ENCODE results near the gene HSD3B7.

Gene HSD3B7

DNA sequence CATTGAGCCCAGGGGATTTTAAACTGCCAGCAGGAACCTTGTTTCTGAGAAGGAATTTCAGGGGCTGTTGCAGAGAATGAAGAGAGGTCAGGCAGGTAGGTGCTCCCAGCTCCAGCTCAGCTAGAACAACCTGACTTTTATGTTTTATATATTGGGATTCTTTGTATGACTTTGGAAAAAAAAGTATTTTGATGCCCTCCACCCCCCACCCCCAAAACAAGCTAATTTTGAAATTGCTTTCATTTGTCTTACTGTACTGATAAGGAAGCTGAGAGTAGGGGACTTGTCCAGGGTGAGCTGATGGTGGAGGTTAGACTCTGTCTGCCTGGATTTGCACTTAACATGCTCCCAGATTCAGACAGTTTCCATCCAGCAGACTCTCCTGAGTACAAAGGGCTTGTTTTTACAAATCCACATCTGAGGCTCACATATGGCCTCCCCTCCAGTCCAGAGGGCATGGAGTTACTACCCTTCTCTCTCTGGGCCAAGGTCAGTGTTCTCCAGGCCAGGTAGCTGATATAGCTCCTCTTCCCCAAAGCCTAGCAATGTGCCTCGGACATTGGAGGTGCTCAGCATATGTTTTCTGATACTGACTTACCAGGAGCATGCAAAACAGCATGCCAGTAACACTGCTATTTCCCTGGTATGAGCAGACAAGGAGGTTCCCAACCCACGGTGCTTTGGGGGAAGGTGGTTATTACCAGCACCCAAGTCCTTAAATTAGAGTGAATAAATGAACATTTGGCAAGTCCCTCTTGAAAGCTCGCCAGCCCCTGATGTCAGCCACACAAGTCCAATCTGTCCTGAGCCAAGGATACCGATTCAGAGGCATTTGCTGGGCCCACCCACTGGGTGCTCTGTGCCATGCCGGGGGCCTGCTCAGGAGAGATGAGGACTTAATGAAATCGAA, 14.1 kb downstream of the HSD3B7 start:
- Histone ChIP-seq H4K12ac (ENCODE audit: low read depth, low read length) (no peak overlapping the region), H4K8ac (ENCODE audit: low read depth, low read length) (no peak overlapping the region), H3K14ac (ENCODE audit: low read length) (no peak overlapping the region), H3K79me2 (ENCODE audit: control insufficient read depth, insufficient read depth, low read length, poor library complexity) (peaks cover 2% of the 10 kb centered on the region), H3K4ac (ENCODE audit: low read depth, low read length) (no peak overlapping the region), H3K9me3 (ENCODE audit: insufficient read depth, low read depth, low read length) (no peaks in the 10 kb centered on the region), H2BK120ac (ENCODE audit: insufficient read depth, low read length, poor library complexity) (no peak overlapping the region), H3K4me2 (ENCODE audit: low read length) (no peak overlapping the region), H3K4me1 (ENCODE audit: control insufficient read depth in 1 of 2, insufficient read depth in 2 of 2, low read length in 2 of 2) (peaks cover 22 to 24% of the 10 kb centered on the region in 2 experiments), H3K36me3 (ENCODE audit: control insufficient read depth in 1 of 2, insufficient read depth in 2 of 2, low read length in 2 of 2) (no peaks in the 10 kb centered on the region), H3K79me1 (ENCODE audit: low read length) (peaks cover 2% of the 10 kb centered on the region), H3K18ac (ENCODE audit: low read length) (no peak overlapping the region), H3K4me3 (ENCODE audit: low read depth, low read length) (no peak overlapping the region), H3K23ac (ENCODE audit: low read length) (no peak overlapping the region), H3K27ac (ENCODE audit: low read depth, low read length) (no peak overlapping the region), H2BK12ac (ENCODE audit: low read length) (no peak overlapping the region), H3K9ac (ENCODE audit: low read length) (no peak overlapping the region), H4K91ac (ENCODE audit: low read depth, low read length) (no peak overlapping the region), H2AFZ (ENCODE audit: insufficient read depth, low read length, poor library complexity) (no peak overlapping the region), H2BK5ac (ENCODE audit: low read depth, low read length, poor library complexity) (no peak overlapping the region), H3K27me3 (ENCODE audit: insufficient read depth, low read length) (no peaks in the 10 kb centered on the region), H2AK5ac (ENCODE audit: low read length) (no peak overlapping the region)
- no CpG with 5 or more reads among the region's 6 CpGs for WGBS (ENCODE audit: extremely low coverage, insufficient coverage, insufficient read length)
- no peak for DNase-seq

GRCh38 chr16:31000671-31001382, 15.8 kb downstream of the HSD3B7 start:
- no peak overlapping the region for H4K12ac ChIP-seq (ENCODE audit: low read depth, low read length)
- no peak overlapping the region for H2BK12ac ChIP-seq (ENCODE audit: low read length)
- H3K27ac ChIP-seq (ENCODE audit: low read depth, low read length): no peak overlapping the region
- no peak overlapping the region for H3K4me3 ChIP-seq (ENCODE audit: low read depth, low read length)
- no peak overlapping the region for H2AK5ac ChIP-seq (ENCODE audit: low read length)
- no peak overlapping the region for H3K4ac ChIP-seq (ENCODE audit: low read depth, low read length)
- no peaks in the 10 kb centered on the region for H3K27me3 ChIP-seq (ENCODE audit: insufficient read depth, low read length)
- H3K23ac ChIP-seq (ENCODE audit: low read length): no peak overlapping the region
- H4K8ac ChIP-seq (ENCODE audit: low read depth, low read length): no peak overlapping the region
- H2BK5ac ChIP-seq (ENCODE audit: low read depth, low read length, poor library complexity): no peak overlapping the region
- H3K79me1 ChIP-seq (ENCODE audit: low read length): peaks cover 2% of the 10 kb centered on the region
- peaks cover 2% of the 10 kb centered on the region for H3K79me2 ChIP-seq (ENCODE audit: control insufficient read depth, insufficient read depth, low read length, poor library complexity)
- H3K9me3 ChIP-seq (ENCODE audit: insufficient read depth, low read depth, low read length): peaks cover 1% of the 10 kb centered on the region
- no peak overlapping the region for H3K4me2 ChIP-seq (ENCODE audit: low read length)
- no peak overlapping the region for H3K9ac ChIP-seq (ENCODE audit: low read length)
- WGBS (ENCODE audit: extremely low coverage, insufficient coverage, insufficient read length): no CpG with 5 or more reads among the region's 19 CpGs
- no peak overlapping the region for H2AFZ ChIP-seq (ENCODE audit: insufficient read depth, low read length, poor library complexity)
- no peak overlapping the region for H3K14ac ChIP-seq (ENCODE audit: low read length)
- H3K18ac ChIP-seq (ENCODE audit: low read length): no peak overlapping the region
- H3K36me3 ChIP-seq (ENCODE audit: control insufficient read depth in 1 of 2, insufficient read depth in 2 of 2, low read length in 2 of 2): no peaks in the 10 kb centered on the region
- H3K4me1 ChIP-seq (ENCODE audit: control insufficient read depth in 1 of 2, insufficient read depth in 2 of 2, low read length in 2 of 2): peaks cover 22 to 24% of the 10 kb centered on the region in 2 experiments
- H4K91ac ChIP-seq (ENCODE audit: low read depth, low read length): no peak overlapping the region
- no peak overlapping the region for H2BK120ac ChIP-seq (ENCODE audit: insufficient read depth, low read length, poor library complexity)
- DNase-seq: no peak

DNA sequence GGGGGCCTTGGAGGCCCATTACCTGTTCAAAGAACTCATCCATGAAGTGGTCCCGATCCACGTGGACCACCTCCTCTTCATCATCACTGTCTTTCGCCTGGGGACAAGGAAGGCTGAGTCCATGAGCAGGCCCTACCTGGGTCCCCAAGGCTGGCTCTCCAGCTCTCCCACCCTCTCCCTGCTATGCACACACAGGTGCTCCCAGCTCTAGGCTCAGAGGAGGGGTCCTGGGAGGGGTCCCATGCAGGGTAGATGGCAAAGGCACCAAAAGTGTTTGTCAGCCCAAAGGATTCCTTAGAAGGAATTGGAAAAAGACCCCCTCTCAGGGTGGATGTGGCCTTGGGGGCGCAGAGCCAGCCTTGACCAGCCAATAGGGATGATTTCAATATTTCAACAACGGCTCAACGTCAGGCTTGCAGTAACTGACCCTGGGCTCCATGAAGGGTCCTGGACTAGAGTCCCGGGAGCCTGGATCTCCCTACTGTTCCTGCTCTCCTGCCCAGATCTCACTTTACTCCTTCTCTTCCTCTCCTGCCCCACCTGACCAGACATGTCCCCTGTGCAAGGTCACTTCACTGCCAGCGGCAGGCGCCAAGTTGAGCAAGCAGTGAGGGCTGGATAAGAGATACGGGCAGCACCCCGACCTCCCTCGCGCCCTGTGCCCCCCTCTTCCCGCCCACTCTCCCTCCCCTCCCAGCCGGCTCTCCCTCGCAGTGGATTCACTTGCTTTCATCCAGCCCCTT, 16.7 kb downstream of the HSD3B7 start:
- H3K79me1 ChIP-seq (ENCODE audit: low read length): peaks cover 2% of the 10 kb centered on the region
- no peak overlapping the region for H3K27ac ChIP-seq (ENCODE audit: low read depth, low read length)
- H2BK12ac ChIP-seq (ENCODE audit: low read length): no peak overlapping the region
- no CpG with 5 or more reads among the region's 16 CpGs for WGBS (ENCODE audit: extremely low coverage, insufficient coverage, insufficient read length)
- no peak overlapping the region for H4K12ac ChIP-seq (ENCODE audit: low read depth, low read length)
- peaks cover 22 to 24% of the 10 kb centered on the region in 2 experiments for H3K4me1 ChIP-seq (ENCODE audit: control insufficient read depth in 1 of 2, insufficient read depth in 2 of 2, low read length in 2 of 2)
- DNase-seq: no peak
- peaks cover 2% of the 10 kb centered on the region for H3K79me2 ChIP-seq (ENCODE audit: control insufficient read depth, insufficient read depth, low read length, poor library complexity)
- no peak overlapping the region for H3K23ac ChIP-seq (ENCODE audit: low read length)
- no peak overlapping the region for H2AK5ac ChIP-seq (ENCODE audit: low read length)
- no peak overlapping the region for H3K4me2 ChIP-seq (ENCODE audit: low read length)
- H3K4ac ChIP-seq (ENCODE audit: low read depth, low read length): no peak overlapping the region
- H3K14ac ChIP-seq (ENCODE audit: low read length): no peak overlapping the region
- no peak overlapping the region for H3K4me3 ChIP-seq (ENCODE audit: low read depth, low read length)
- H3K27me3 ChIP-seq (ENCODE audit: insufficient read depth, low read length): no peaks in the 10 kb centered on the region
- no peak overlapping the region for H3K9ac ChIP-seq (ENCODE audit: low read length)
- no peak overlapping the region for H4K91ac ChIP-seq (ENCODE audit: low read depth, low read length)
- no peak overlapping the region for H2AFZ ChIP-seq (ENCODE audit: insufficient read depth, low read length, poor library complexity)
- no peak overlapping the region for H3K18ac ChIP-seq (ENCODE audit: low read length)
- H3K36me3 ChIP-seq (ENCODE audit: control insufficient read depth in 1 of 2, insufficient read depth in 2 of 2, low read length in 2 of 2): no peaks in the 10 kb centered on the region
- no peak overlapping the region for H4K8ac ChIP-seq (ENCODE audit: low read depth, low read length)
- no peak overlapping the region for H2BK120ac ChIP-seq (ENCODE audit: insufficient read depth, low read length, poor library complexity)
- no peak overlapping the region for H2BK5ac ChIP-seq (ENCODE audit: low read depth, low read length, poor library complexity)
- H3K9me3 ChIP-seq (ENCODE audit: insufficient read depth, low read depth, low read length): peaks cover 1% of the 10 kb centered on the region

DNA sequence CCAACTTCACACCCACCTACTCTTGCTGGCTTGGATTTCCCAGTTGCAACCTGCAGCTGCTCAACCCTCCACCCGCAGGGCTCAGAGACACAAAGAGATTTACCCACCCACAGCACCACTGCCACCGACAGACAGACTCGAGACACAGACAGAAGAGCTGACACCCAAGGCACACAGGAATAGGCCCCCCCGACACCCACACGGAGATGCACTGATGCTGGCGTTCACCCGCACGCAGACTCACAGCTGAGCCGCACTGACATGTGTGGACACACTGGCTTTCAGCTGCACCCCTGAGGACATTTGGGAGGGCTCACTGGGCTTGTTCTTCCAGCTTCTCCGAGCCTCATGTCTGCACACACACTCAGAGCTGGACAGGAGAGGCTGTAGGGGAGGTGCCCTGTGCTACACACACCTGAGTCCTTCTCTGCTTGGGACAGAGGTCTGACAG, 17.3 kb downstream of the HSD3B7 start:
- Histone ChIP-seq H3K9me3 (ENCODE audit: insufficient read depth, low read depth, low read length) (peaks cover 1% of the 10 kb centered on the region), H3K79me1 (ENCODE audit: low read length) (peaks cover 2% of the 10 kb centered on the region), H2AFZ (ENCODE audit: insufficient read depth, low read length, poor library complexity) (no peak overlapping the region), H3K4ac (ENCODE audit: low read depth, low read length) (no peak overlapping the region), H3K27ac (ENCODE audit: low read depth, low read length) (no peak overlapping the region), H3K4me2 (ENCODE audit: low read length) (no peak overlapping the region), H4K91ac (ENCODE audit: low read depth, low read length) (no peak overlapping the region), H3K18ac (ENCODE audit: low read length) (no peak overlapping the region), H2BK120ac (ENCODE audit: insufficient read depth, low read length, poor library complexity) (no peak overlapping the region), H4K8ac (ENCODE audit: low read depth, low read length) (no peak overlapping the region), H2AK5ac (ENCODE audit: low read length) (no peak overlapping the region), H3K79me2 (ENCODE audit: control insufficient read depth, insufficient read depth, low read length, poor library complexity) (peaks cover 2% of the 10 kb centered on the region), H3K23ac (ENCODE audit: low read length) (no peak overlapping the region), H3K9ac (ENCODE audit: low read length) (no peak overlapping the region), H3K36me3 (ENCODE audit: control insufficient read depth in 1 of 2, insufficient read depth in 2 of 2, low read length in 2 of 2) (no peaks in the 10 kb centered on the region), H3K14ac (ENCODE audit: low read length) (no peak overlapping the region), H3K4me1 (ENCODE audit: control insufficient read depth in 1 of 2, insufficient read depth in 2 of 2, low read length in 2 of 2) (peaks cover 21 to 22% of the 10 kb centered on the region in 2 experiments), H2BK5ac (ENCODE audit: low read depth, low read length, poor library complexity) (no peak overlapping the region), H3K4me3 (ENCODE audit: low read depth, low read length) (no peak overlapping the region), H4K12ac (ENCODE audit: low read depth, low read length) (no peak overlapping the region), H3K27me3 (ENCODE audit: insufficient read depth, low read length) (no peaks in the 10 kb centered on the region), H2BK12ac (ENCODE audit: low read length) (no peak overlapping the region)
- peak; percentile 34 to 36 for DNase-seq
- WGBS (ENCODE audit: extremely low coverage, insufficient coverage, insufficient read length): no CpG with 5 or more reads among the region's 10 CpGs

All from trophoblast cell (in vitro differentiated cells and primary cell).